GM12878 (cell line): ENCODE measurements around the gene RHOG. TPM values are rescaled to one million over a fixed set of nuclear protein-coding genes. Genes with fewer than 3 reads are reported as not detected.

ENCODE experiments used
- ASH2L ChIP-seq: fragments of 300-600, 200-600 bp; sonication (generic); IDR thresholded peaks from 2 replicates; pipeline ENCODE4 v1.6.1; 2017; ENCODE audit warnings: low read depth, mild to moderate bottlenecking, borderline replicate concordance
- BACH1 ChIP-seq: fragments of 450-650 bp; IDR thresholded peaks from 2 replicates; pipeline ENCODE4 v1.6.1; 2017; ENCODE audit warnings: mild to moderate bottlenecking, borderline replicate concordance
- DPF2 ChIP-seq: fragments of 450-650 bp; IDR thresholded peaks from 2 replicates; pipeline ENCODE4 v1.6.1; 2017; ENCODE audit warnings: mild to moderate bottlenecking
- IKZF1 ChIP-seq: fragments of 450-650 bp; conservative IDR thresholded peaks from 2 replicates; pipeline ENCODE4 v1.6.1; 2017; ENCODE audit warnings: antibody characterized with exemption, mild to moderate bottlenecking
- IRF4 ChIP-seq: IDR thresholded peaks from 2 replicates; pipeline ENCODE4 v1.6.1; 2011; ENCODE audit warnings: low read depth, low read length
- KLF5 ChIP-seq: fragments of 450-650 bp; IDR thresholded peaks from 2 replicates; pipeline ENCODE4 v1.6.1; 2014; ENCODE audit warnings: mild to moderate bottlenecking; ENCODE audit not compliant: partially characterized antibody
- MXI1 ChIP-seq: fragments of 150-350 bp; IDR thresholded peaks from 2 replicates; pipeline ENCODE4 v1.6.1; 2011; ENCODE audit warnings: low read depth, mild to moderate bottlenecking, inconsistent platforms, low read length, improper control_type of control experiment
- NKRF ChIP-seq: fragments of 450-650 bp; conservative IDR thresholded peaks from 2 replicates; pipeline ENCODE4 v1.6.1; 2017; ENCODE audit warnings: mild to moderate bottlenecking, moderate library complexity
- PML ChIP-seq: IDR thresholded peaks from 2 replicates; pipeline ENCODE4 v1.6.1; 2012; ENCODE audit warnings: low read length, inconsistent platforms
- SMARCA5 ChIP-seq: fragments of 450-650 bp; IDR thresholded peaks from 2 replicates; pipeline ENCODE4 v1.6.1; 2017; ENCODE audit warnings: mild to moderate bottlenecking
- SP1 ChIP-seq: IDR thresholded peaks from one replicate; pipeline ENCODE4 v1.6.1; 2011; ENCODE audit warnings: low read depth, low read length
- SPI1 ChIP-seq: IDR thresholded peaks from 2 replicates; pipeline ENCODE4 v1.6.1; 2011; ENCODE audit warnings: low read depth, mild to moderate bottlenecking, low read length, moderate library complexity, borderline replicate concordance; ENCODE audit not compliant: insufficient read depth
- TAF1 ChIP-seq: IDR thresholded peaks from 2 replicates; pipeline ENCODE4 v1.6.1; 2011; ENCODE audit warnings: mild to moderate bottlenecking, low read depth, low read length, borderline replicate concordance
- WRNIP1 ChIP-seq: IDR thresholded peaks from 2 replicates; pipeline ENCODE4 v1.6.1; 2011; ENCODE audit warnings: low read depth, low read length, improper control_type of control experiment, borderline replicate concordance
- ZBTB40 ChIP-seq: fragments of 450-650 bp; IDR thresholded peaks from 2 replicates; pipeline ENCODE4 v1.6.1; 2016; ENCODE audit warnings: mild to moderate bottlenecking, moderate library complexity, borderline replicate concordance
- polyA plus RNA-seq, 11 experiments: library from polyadenylated mRNA; depleted of rRNA in 4 of 11; unstranded in 6 of 11; stranded (reverse) in 5 of 11; fragments of >200 nt; fragmentation: Nextera tagmentation in 4 of 11; fragmentation: Illumina TruSeq in 1 of 11; extraction: Ambion mirVana in 4 of 11; extraction: Trizol in 1 of 11; gene quantifications; 1 replicate in 1 of 11; 2 replicates in 10 of 11; pipeline versions ENCODE4 v1.2.1 to v1.2.3, GENCODE V29; 2011 to 2016; ENCODE audit warnings: inconsistent platforms in 2 of 11, missing spikeins in 2 of 11, low read depth in 1 of 11
- total RNA-seq, 4 experiments: library from RNA; depleted of rRNA in 3 of 4; stranded (reverse); fragments of >200 nt in 3 of 4; fragmentation: Illumina TruSeq in 1 of 4; extraction: Trizol in 1 of 4; gene quantifications; 2 replicates each; pipeline versions ENCODE4 v1.2.1 to v1.2.3, GENCODE V29; 2013 to 2021

RHOG gene
- total and polyA plus RNA-seq, 10 of the 15 experiments (the other 5 are each of a cell fraction or from before 2014, with no cell fraction given): 16.0 to 172 (median 94.8) TPM

GRCh38 chr11:3853899-3854659, 13.3 kb upstream of the RHOG start (continued):
- 0 out of 2 replicates have a peak, but pooled peaks have one; percentile 4 for TF ChIP-seq NKRF
- TF ChIP-seq IRF4: 0 out of 2 replicates have a peak, but pooled peaks have one; percentile 16
- peak; percentile 56; the same call in 1 of the 2 replicates for TF ChIP-seq TAF1
- TF ChIP-seq ASH2L: 0 out of 2 replicates have a peak, but pooled peaks have one; percentile 30
- peak; percentile 10 for TF ChIP-seq SP1
- TF ChIP-seq IKZF1: no peak
- TF ChIP-seq DPF2: 0 out of 2 replicates have a peak, but pooled peaks have one; percentile 34
- 0 out of 2 replicates have a peak, but pooled peaks have one; percentile 40 for TF ChIP-seq ZBTB40
- TF ChIP-seq PML: peak; percentile 55; the same call in 1 of the 2 replicates
- TF ChIP-seq KLF5: no peak
- TF ChIP-seq BACH1: 0 out of 2 replicates have a peak, but pooled peaks have one; percentile 16
- TF ChIP-seq MXI1: peak; percentile 41; the same call in 1 of the 2 replicates
- TF ChIP-seq SMARCA5: no peak
- peak; percentile 89 for TF ChIP-seq SPI1
- TF ChIP-seq WRNIP1: 0 out of 2 replicates have a peak, but pooled peaks have one; percentile 84
